ENCODE data around the gene TRAM2.

Gene TRAM2

DNA sequence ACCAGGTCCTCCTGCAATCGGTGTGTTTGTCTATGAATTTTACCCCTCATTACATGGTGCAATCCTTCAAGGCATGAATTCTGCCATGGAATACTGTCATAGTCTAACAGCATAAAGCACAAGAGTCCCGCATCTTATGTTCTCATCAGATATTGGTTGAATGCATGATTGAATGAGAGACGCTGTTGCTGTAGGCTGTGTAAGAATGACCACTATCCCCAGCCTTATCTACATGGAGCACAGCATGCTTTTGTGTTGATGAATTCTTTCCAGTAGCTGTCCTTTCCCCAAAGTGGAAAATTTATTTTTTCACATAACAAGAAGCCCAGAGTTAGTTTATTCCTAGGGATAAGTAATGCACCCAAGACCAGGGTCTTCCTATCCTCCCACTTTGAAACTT, 5.6 kb upstream of the TRAM2 start:
- Histone ChIP-seq H3K79me2 (ENCODE audit: insufficient read depth, low read length) (no peaks in the 10 kb centered on the region), H3K9me3 (ENCODE audit: low read length) (no peaks in the 10 kb centered on the region), H3K4me2 (ENCODE audit: low read length) (no peak overlapping the region), H3K9me2 (ENCODE audit: low read depth, low read length) (no peaks in the 10 kb centered on the region), H3K36me3 (ENCODE audit: insufficient read depth, low read length) (no peaks in the 10 kb centered on the region; the same call in 1 of the 2 replicates), H4K20me1 (ENCODE audit: insufficient read depth, low read length) (no peaks in the 10 kb centered on the region), H3K4me1 (ENCODE audit: insufficient read depth, low read length, severe bottlenecking) (peaks cover 17% of the 10 kb centered on the region), H3K4me3 (ENCODE audit: low read depth, low read length, poor library complexity, severe bottlenecking) (no peak overlapping the region), H3K9ac (ENCODE audit: low read length) (no peak overlapping the region), H3K27me3 (ENCODE audit: insufficient read depth, low read length) (no peaks in the 10 kb centered on the region), H3F3A (ENCODE audit: insufficient read depth, low read length) (0 out of 2 replicates have a peak, but pooled peaks cover 5% of the 10 kb centered on the region), H2AFZ (ENCODE audit: low read length) (no peak overlapping the region), H3K27ac (ENCODE audit: low read depth, low read length, poor library complexity, severe bottlenecking) (no peak overlapping the region)
- TF ChIP-seq EZH2 (IDR thresholded peaks at IDR 0.05; ENCODE audit: borderline replicate concordance, low read length): no peak
- TF ChIP-seq, protein P1, sequence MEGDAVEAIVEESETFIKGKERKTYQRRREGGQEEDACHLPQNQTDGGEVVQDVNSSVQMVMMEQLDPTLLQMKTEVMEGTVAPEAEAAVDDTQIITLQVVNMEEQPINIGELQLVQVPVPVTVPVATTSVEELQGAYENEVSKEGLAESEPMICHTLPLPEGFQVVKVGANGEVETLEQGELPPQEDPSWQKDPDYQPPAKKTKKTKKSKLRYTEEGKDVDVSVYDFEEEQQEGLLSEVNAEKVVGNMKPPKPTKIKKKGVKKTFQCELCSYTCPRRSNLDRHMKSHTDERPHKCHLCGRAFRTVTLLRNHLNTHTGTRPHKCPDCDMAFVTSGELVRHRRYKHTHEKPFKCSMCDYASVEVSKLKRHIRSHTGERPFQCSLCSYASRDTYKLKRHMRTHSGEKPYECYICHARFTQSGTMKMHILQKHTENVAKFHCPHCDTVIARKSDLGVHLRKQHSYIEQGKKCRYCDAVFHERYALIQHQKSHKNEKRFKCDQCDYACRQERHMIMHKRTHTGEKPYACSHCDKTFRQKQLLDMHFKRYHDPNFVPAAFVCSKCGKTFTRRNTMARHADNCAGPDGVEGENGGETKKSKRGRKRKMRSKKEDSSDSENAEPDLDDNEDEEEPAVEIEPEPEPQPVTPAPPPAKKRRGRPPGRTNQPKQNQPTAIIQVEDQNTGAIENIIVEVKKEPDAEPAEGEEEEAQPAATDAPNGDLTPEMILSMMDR (IDR thresholded peaks at IDR 0.05; ENCODE audit: low read length): no peak

DNA sequence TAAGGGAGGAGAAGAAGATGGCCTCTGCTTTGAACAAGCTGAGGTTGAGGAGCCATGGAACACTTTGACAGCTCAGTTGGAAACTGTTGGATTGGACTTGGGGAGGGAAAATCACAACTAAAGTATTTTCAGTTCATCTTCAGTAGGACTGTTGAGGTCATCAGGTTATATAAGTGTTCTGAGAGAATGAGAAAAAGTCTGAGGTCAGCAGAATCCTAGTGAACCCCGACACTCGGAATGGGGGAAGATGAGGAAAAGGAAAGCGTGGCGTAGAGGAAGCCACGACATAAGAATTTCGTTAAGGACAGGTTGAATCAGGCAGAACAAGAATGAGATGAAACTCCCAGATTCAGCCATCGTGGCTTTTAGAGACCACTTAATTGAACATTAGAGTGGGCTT, 4.0 kb upstream of the TRAM2 start:
- H3K9ac ChIP-seq (ENCODE audit: low read length): no peak overlapping the region
- H3F3A ChIP-seq (ENCODE audit: insufficient read depth, low read length): 0 out of 2 replicates have a peak, but pooled peaks cover 5% of the 10 kb centered on the region
- no peak overlapping the region for H3K4me2 ChIP-seq (ENCODE audit: low read length)
- H3K27ac ChIP-seq (ENCODE audit: low read depth, low read length, poor library complexity, severe bottlenecking): no peak overlapping the region
- H3K4me1 ChIP-seq (ENCODE audit: insufficient read depth, low read length, severe bottlenecking): peaks cover 19% of the 10 kb centered on the region
- no peaks in the 10 kb centered on the region for H3K9me2 ChIP-seq (ENCODE audit: low read depth, low read length)
- H3K36me3 ChIP-seq (ENCODE audit: insufficient read depth, low read length): no peaks in the 10 kb centered on the region; the same call in 1 of the 2 replicates
- no peak overlapping the region for H3K4me3 ChIP-seq (ENCODE audit: low read depth, low read length, poor library complexity, severe bottlenecking)
- H3K79me2 ChIP-seq (ENCODE audit: insufficient read depth, low read length): peaks cover 4% of the 10 kb centered on the region
- no peak for TF ChIP-seq EZH2 (IDR thresholded peaks at IDR 0.05; ENCODE audit: borderline replicate concordance, low read length)
- TF ChIP-seq, protein P1 (IDR thresholded peaks at IDR 0.05; ENCODE audit: low read length): no peak
- H2AFZ ChIP-seq (ENCODE audit: low read length): no peak overlapping the region
- H3K27me3 ChIP-seq (ENCODE audit: insufficient read depth, low read length): no peaks in the 10 kb centered on the region
- H3K9me3 ChIP-seq (ENCODE audit: low read length): no peaks in the 10 kb centered on the region
- H4K20me1 ChIP-seq (ENCODE audit: insufficient read depth, low read length): no peaks in the 10 kb centered on the region

DNA sequence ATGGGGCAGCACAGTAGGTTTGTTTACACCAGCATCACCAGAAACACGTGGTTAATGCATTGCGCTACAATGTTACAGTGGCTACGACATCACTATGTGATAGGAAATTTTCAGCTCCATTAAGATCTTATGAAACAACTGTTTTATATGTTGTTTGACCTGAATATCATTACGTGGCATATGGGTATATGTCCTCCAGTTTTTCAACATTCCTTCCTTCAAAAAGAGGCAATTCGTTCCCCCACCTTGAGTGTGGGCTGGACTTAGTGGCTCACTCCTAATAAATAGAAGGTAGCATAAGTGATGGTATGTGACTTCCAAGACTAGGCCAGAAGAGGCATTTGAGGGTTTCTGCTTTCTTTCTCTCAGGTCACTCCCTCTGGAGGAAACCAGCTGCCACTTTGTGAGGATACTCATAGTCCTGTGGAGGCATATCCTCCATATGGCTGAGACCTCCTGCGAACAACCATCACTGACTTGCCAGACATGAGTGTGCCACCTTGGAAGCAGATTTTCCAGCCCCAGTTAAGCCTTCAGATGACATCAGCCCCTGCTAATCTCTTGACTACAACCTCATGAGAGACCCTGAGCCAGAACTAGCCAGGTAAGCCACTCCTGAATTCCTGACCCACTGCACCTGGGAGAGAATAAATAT, 2.3 kb upstream of the TRAM2 start:
- Histone ChIP-seq H3K4me2 (ENCODE audit: low read length) (no peak overlapping the region), H2AFZ (ENCODE audit: low read length) (no peak overlapping the region), H3K9me2 (ENCODE audit: low read depth, low read length) (no peaks in the 10 kb centered on the region), H3K9me3 (ENCODE audit: low read length) (no peaks in the 10 kb centered on the region), H3K27ac (ENCODE audit: low read depth, low read length, poor library complexity, severe bottlenecking) (no peak overlapping the region), H3F3A (ENCODE audit: insufficient read depth, low read length) (0 out of 2 replicates have a peak, but pooled peaks cover 5% of the 10 kb centered on the region), H3K79me2 (ENCODE audit: insufficient read depth, low read length) (peaks cover 22% of the 10 kb centered on the region), H3K27me3 (ENCODE audit: insufficient read depth, low read length) (no peaks in the 10 kb centered on the region), H3K4me1 (ENCODE audit: insufficient read depth, low read length, severe bottlenecking) (peaks cover 33% of the 10 kb centered on the region), H4K20me1 (ENCODE audit: insufficient read depth, low read length) (no peaks in the 10 kb centered on the region), H3K4me3 (ENCODE audit: low read depth, low read length, poor library complexity, severe bottlenecking) (no peak overlapping the region), H3K36me3 (ENCODE audit: insufficient read depth, low read length) (peaks cover 1% of the 10 kb centered on the region; the same call in 1 of the 2 replicates), H3K9ac (ENCODE audit: low read length) (no peak overlapping the region)
- TF ChIP-seq, protein P1 (IDR thresholded peaks at IDR 0.05; ENCODE audit: low read length): no peak
- no peak for TF ChIP-seq EZH2 (IDR thresholded peaks at IDR 0.05; ENCODE audit: borderline replicate concordance, low read length)

Data from OCI-LY1 (cell line).